ENCODE measurements around the gene SOD1.

SOD1 gene

DNA sequence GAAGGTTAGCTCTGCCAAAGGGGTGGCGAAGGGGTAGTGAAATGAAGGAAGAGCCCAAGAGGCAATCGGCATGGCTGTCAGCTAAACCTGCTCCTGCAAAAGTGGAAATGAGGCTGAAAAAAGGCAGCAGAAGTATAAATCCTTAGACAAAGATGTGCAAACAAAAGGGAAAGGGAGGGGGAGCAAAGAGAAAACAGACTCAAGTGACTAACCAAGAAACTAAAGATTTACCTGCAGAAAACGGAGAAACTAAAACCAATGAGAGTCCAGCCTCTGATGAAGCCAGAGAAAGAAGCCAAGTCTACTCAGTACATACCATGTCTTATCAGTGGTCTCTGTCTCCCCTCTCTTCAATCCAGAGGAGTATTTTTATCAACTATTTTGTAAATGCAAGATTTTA is 47.1 kb downstream of the SOD1 start:
- TF ChIP-seq CTCF (conservative IDR thresholded peaks at IDR 0.05; ENCODE audit: low read depth), result no peak
- H3K27ac ChIP-seq, result no peak overlapping the region
- DNase-seq (ENCODE audit: low spot score), result no peak
- ChIA-PET POLR2A (ENCODE audit: low non-redundant PET) (no interaction called here), CTCF (no interaction called here)

DNA sequence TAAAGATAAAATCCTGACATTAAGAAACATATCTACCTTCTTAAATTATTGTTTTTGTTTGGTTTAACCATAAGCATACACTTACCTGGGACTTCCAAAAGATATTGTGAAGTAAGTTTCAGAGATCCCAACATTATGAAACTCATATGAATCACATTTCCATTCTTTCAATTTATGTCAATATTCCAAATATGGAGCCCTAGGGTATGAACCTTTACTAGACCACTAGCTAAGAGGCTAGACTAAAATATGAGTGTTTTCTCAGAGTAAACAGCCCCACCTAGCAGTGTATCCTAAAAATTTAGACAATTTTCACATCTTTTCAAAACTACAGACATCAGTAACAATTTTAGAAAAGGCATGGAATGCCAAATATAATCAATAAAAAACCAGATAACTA is 48.0 kb downstream of the SOD1 start:
- POLR2A ChIA-PET (ENCODE audit: low non-redundant PET), result no interaction called here
- TF ChIP-seq CTCF (conservative IDR thresholded peaks at IDR 0.05; ENCODE audit: low read depth), result no peak
- CTCF ChIA-PET, result interaction anchor here (0.6 kb wide), 1 partner anchor 11 kb away, joined by 3 read pairs; no protein-coding TSS in a partner anchor
- no peak overlapping the region for H3K27ac ChIP-seq
- DNase-seq (ENCODE audit: low spot score), result no peak

- POLR2A ChIA-PET (ENCODE audit: low non-redundant PET), result no interaction called here
- CTCF ChIA-PET, result no interaction called here
- H3K27ac ChIP-seq, result no peak overlapping the region
- TF ChIP-seq CTCF (conservative IDR thresholded peaks at IDR 0.05; ENCODE audit: low read depth), result no peak
- no peak for DNase-seq (ENCODE audit: low spot score)
Measured at GRCh38 chr21:31708541-31708940, 49.0 kb downstream of the SOD1 start.

DNA sequence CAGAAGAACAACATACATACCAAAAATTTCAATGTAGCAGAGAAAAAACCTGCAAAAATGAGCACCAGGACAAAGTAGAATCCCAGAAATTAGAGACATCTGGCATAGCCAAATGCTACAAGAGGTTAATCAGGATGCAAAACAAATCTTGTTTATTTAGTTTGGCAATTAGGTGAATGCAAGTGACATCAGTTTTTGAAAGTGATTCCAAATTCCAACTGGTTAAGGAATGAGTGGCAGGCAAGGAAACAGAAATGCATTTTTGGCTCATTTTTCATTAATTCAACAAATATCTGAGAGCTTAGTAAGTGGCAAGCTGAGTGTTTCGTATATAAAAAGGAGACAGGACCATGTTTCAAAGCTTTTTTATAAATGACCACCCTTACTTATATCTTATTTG is 51.1 kb downstream of the SOD1 start:
- no peak for DNase-seq (ENCODE audit: low spot score)
- POLR2A ChIA-PET (ENCODE audit: low non-redundant PET), result no interaction called here
- no peak for TF ChIP-seq CTCF (conservative IDR thresholded peaks at IDR 0.05; ENCODE audit: low read depth)
- H3K27ac ChIP-seq, result no peak overlapping the region
- CTCF ChIA-PET, result no interaction called here

- ChIA-PET CTCF (no interaction called here), POLR2A (ENCODE audit: low non-redundant PET) (no interaction called here)
- no peak for DNase-seq (ENCODE audit: low spot score)
- no peak for TF ChIP-seq CTCF (conservative IDR thresholded peaks at IDR 0.05; ENCODE audit: low read depth)
- H3K27ac ChIP-seq, result no peak overlapping the region
Measured at GRCh38 chr21:31711326-31711725, 51.8 kb downstream of the SOD1 start.

DNA sequence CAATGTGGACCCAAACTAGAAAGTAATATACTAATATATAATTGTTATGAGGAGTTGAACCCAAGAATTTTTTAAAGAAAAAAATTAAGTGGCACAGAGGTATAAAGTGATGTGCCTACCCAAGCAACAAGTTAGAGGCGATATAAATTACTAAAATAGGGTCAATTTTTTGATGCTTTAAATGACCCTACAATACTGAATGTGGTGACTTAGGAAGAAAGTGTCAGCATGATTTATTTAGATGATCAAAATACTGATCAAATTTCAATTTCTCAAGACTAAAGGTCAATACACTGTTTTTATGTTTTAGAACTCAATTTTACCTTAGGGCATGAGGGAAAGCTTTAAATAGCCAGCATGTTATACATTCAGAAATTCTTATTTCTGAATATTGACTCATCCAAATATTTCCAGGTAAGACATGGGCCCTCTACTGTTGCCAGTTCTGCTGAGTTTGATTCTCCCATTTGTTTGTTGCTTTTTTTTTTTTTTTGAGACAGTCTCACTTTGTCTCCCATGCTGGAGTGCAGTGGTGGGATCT is 52.3 kb downstream of the SOD1 start:
- DNase-seq (ENCODE audit: low spot score), result no peak
- no peak for TF ChIP-seq CTCF (conservative IDR thresholded peaks at IDR 0.05; ENCODE audit: low read depth)
- POLR2A ChIA-PET (ENCODE audit: low non-redundant PET), result no interaction called here
- H3K27ac ChIP-seq, result no peak overlapping the region
- CTCF ChIA-PET, result no interaction called here

DNA sequence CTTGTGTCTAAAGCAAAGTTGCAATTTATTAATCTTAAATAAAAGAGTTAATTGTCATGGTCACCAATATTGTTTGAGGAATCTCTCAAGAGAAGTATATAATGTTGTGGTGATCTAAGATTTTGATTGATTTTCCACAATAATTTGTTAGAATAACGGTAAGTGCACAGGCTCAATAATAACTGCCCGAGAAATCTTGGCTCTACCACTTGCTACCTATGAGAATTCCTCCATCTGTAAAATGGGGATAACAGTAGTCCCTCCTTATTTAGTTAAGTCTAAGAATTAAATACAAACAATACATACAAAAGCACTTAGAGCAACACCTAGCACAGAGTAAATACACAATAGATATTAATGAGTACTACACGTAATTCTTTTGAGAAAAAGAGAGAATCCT is 53.6 kb downstream of the SOD1 start:
- POLR2A ChIA-PET (ENCODE audit: low non-redundant PET), result no interaction called here
- no peak overlapping the region for H3K27ac ChIP-seq
- TF ChIP-seq CTCF (conservative IDR thresholded peaks at IDR 0.05; ENCODE audit: low read depth), result no peak
- no peak for DNase-seq (ENCODE audit: low spot score)
- CTCF ChIA-PET, result no interaction called here

All from RWPE1 (cell line).